ENCODE data around the gene C13orf46.
"Not testable (repeated sequence)": the region's sequence is repeated elsewhere in the genome, so short reads cannot be mapped to it uniquely, and the experiment has no call there.

The C13orf46 gene

DNA sequence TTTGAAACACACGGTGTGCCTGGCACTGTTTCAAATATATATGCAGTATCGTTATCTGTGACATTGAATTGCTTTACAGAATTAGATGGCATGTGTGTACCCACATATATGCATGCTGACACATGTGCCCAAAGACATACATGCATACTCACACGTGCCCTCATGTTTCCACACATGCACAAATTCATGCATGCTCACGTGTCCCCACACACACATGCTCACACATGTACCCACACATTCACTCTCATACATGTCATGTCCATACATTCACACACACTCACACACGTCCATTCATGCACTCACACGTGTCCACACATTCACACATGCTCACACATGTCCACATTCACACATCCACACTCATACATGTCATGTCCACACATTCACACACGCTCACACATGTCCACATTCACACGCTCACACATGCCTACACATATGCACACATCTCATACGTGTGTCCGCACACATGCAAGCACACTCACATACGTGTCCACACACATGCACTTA is 17.9 kb upstream of the C13orf46 start:
- in situ Hi-C loops (cut with MboI; ENCODE audit: low sequenced_read_pairs, unreplicated experiment) = no loop called here
- DNase-seq (ENCODE audit: low spot score) = no peak
- TF ChIP-seq, protein P1, sequence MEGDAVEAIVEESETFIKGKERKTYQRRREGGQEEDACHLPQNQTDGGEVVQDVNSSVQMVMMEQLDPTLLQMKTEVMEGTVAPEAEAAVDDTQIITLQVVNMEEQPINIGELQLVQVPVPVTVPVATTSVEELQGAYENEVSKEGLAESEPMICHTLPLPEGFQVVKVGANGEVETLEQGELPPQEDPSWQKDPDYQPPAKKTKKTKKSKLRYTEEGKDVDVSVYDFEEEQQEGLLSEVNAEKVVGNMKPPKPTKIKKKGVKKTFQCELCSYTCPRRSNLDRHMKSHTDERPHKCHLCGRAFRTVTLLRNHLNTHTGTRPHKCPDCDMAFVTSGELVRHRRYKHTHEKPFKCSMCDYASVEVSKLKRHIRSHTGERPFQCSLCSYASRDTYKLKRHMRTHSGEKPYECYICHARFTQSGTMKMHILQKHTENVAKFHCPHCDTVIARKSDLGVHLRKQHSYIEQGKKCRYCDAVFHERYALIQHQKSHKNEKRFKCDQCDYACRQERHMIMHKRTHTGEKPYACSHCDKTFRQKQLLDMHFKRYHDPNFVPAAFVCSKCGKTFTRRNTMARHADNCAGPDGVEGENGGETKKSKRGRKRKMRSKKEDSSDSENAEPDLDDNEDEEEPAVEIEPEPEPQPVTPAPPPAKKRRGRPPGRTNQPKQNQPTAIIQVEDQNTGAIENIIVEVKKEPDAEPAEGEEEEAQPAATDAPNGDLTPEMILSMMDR (IDR thresholded peaks at IDR 0.05; ENCODE audit: borderline replicate concordance, control extremely low read depth, extremely low read depth, insufficient read depth, missing control alignments) = no peak

DNA sequence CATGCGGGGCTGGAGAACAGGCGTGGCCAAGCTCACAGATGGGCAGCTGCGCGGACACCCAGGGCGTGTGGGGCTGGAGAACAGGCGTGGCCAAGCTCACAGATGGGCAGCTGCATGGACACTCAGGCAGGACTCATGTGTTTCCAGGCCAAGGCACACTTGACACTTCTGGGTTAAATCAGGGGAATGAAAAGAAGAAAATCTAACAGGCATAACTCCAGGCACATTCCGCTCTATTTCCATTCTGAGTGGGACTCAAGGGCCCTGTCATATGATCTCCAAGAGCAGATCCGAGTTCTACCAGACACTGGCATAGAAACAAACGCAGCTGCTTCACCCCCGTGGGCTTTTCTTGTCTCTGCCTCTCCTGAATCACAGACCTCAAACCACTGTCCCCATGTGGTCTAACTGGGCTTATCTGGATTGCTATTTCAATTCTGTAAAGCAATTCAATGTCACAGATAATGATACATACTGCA is 17.4 kb upstream of the C13orf46 start:
- TF ChIP-seq, protein P1 (IDR thresholded peaks at IDR 0.05; ENCODE audit: borderline replicate concordance, control extremely low read depth, extremely low read depth, insufficient read depth, missing control alignments) = no peak
- no peak for DNase-seq (ENCODE audit: low spot score)
- in situ Hi-C loops (cut with MboI; ENCODE audit: low sequenced_read_pairs, unreplicated experiment) = no loop called here

DNA sequence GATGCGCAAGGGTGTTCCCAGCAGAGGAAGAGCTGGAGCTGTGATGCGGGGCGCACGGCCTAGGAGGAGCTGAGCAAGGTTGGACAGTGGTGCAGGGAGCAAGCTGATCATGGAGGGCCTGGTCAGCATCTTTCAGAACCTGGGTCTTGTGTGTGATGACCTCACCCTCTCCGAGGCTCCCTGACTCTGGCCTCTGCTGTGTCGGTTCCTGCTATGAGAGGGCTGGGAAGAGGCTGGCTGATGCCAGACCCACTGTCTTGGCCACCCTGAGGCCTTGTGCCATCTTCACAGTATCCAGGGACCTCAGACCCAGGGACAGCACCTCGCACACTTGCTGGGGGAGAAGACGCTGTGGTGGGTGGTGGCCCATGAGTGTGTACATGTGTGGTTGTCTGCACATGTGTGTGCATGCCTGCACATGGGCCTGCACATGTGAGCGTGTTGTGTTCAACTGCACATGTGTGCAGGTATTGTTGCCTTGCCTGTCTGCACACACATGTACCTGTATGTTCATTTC is 16.5 kb upstream of the C13orf46 start:
- in situ Hi-C loops (cut with MboI; ENCODE audit: low sequenced_read_pairs, unreplicated experiment) = no loop called here
- TF ChIP-seq, protein P1 (IDR thresholded peaks at IDR 0.05; ENCODE audit: borderline replicate concordance, control extremely low read depth, extremely low read depth, insufficient read depth, missing control alignments) = no peak
- no peak for DNase-seq (ENCODE audit: low spot score)

DNA sequence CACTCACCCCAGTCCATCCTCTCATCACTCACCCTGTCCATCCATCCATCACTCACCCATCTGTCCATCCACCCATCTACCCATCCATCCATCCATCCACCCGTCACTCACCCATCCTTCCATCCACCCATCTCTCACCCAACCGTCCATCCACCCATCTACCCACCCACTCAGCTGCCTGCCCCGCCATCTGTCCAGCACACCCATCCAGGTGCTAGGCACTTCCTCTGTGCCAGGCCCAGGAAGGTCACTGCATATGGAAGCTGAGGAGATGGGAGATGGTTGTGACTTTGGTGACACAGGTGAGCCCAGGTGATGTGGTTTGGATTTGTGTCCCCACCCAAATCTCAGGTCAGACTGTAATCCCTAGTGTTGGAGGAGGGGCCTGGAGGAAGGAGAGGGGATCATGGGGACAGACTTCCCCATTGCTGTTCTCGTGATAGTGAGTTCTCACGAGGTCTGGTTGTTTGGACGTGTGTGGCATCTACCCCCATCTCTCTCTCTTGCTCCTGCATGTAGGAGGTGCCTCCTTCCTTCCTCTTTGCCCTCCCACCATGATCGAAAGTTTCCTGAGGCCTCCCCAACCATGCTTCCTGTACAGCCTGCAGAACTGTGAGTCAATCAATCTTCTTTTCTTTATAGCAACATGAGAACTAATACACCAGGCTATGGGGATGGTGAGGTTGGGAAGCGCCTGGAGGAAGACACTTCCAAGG is 15.9 kb upstream of the C13orf46 start:
- TF ChIP-seq, protein P1 (IDR thresholded peaks at IDR 0.05; ENCODE audit: borderline replicate concordance, control extremely low read depth, extremely low read depth, insufficient read depth, missing control alignments) = no peak
- in situ Hi-C loops (cut with MboI; ENCODE audit: low sequenced_read_pairs, unreplicated experiment) = no loop called here
- DNase-seq (ENCODE audit: low spot score) = no peak

DNA sequence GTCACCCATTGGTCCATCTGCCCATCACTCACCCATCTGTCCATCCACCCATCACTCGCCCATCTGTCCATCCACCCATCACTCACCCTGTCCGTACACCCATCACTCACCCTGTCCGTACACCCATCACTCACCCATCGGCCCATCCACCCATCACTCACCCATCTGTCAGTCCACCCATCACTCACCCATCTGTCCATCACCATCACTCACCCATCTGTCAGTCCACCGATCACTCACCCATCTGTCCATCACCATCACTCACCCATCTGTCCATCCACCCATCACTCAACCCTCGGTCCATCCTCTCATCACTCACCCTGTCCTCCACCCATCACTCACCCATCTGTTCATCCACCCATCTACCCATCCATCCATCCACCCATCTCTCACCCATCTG is 15.0 kb upstream of the C13orf46 start:
- DNase-seq (ENCODE audit: low spot score); in situ Hi-C loops (cut with MboI; ENCODE audit: low sequenced_read_pairs, unreplicated experiment): not testable (repeated sequence)

DNA sequence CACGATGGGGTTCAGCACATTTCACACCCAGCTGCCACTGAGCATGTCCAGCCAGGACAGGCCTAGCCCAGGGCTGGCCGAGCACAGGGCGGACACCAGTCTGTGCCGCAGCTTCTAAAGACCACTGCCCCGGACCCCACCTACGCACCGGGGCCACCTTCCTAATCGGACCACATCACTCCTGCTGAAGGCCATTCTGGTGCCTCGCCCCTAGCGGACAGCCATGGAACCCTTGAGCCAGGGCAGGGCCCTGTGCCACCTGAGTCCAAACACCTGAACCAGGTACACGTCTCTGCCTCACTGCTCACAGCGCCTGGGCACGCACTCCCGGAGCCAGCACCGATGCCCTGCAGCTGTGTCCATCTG is 8.4 kb upstream of the C13orf46 start:
- TF ChIP-seq, protein P1 (IDR thresholded peaks at IDR 0.05; ENCODE audit: borderline replicate concordance, control extremely low read depth, extremely low read depth, insufficient read depth, missing control alignments) = no peak
- in situ Hi-C loops (cut with MboI; ENCODE audit: low sequenced_read_pairs, unreplicated experiment) = no loop called here
- DNase-seq (ENCODE audit: low spot score) = no peak

DNA sequence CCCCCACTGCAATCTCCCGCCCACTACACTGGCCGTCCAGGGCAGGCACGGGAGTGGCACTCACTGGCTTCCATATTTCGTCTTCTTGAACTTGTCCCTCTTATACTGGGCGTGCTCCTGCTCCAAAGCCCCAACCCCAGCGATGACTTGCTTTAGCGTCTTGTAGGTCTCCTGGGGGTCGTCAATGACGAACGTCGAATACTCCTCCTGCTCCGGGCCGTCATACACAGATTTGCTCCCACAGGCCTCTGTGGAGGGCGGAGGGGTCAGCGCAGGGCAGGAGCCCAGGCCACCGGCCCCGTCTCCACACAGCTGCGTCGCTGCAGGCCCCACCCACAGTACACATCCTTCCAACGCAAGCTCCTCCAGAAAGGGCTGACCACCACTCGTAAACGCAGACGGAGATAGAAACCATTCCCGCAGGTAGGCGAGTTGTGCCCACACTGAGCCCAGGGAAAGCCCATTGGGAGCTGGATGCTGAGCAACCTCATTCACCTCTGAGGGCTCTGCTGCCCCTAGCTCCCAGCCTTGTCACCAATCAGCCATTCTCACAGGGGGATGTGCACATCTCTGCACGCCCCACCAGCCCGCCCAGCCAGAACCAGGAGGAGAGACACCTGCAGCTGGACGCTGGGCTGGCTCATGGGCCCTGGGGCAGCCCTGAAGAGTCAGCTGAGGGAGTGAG is 7.9 kb upstream of the C13orf46 start:
- in situ Hi-C loops (cut with MboI; ENCODE audit: low sequenced_read_pairs, unreplicated experiment) = no loop called here
- TF ChIP-seq, protein P1 (IDR thresholded peaks at IDR 0.05; ENCODE audit: borderline replicate concordance, control extremely low read depth, extremely low read depth, insufficient read depth, missing control alignments) = no peak
- no peak for DNase-seq (ENCODE audit: low spot score)

Data from GM13976 (cell line).